Endothelial cell of umbilical vein (primary cell): ENCODE data around the gene RPS18. TPM values are rescaled to one million over a fixed set of nuclear protein-coding genes. Genes with fewer than 3 reads are reported as not detected.

ENCODE experiments used
- BruUV-seq: library from RNA; stranded (reverse); fragments of 400-500 nt; replicated peaks from 2 replicates; lab custom pipeline; 2021; lab: Mats Ljungman, UMichigan
- CTCF ChIA-PET: fragments of 300-600, 350-600 bp; sonication (Branson Sonifier 250); formaldehyde crosslinking; loops from one replicate; lab custom pipeline; 2021; ENCODE audit warnings: antibody characterized with exemption, inconsistent platforms; lab: Charles Lee
- POLR2A ChIA-PET: fragments of 300-600, 350-600 bp; sonication (Branson Sonifier 250); formaldehyde crosslinking; loops from one replicate; lab custom pipeline; 2021; ENCODE audit warnings: antibody characterized with exemption, inconsistent platforms; lab: Charles Lee
- DNase-seq: peaks from one replicate; pipeline ENCODE4 v3.0.0-alpha.2; 2011; ENCODE audit warnings: low read depth, low spot score
- FAIRE-seq: peaks from 2 replicates; lab custom pipeline; 2011; peaks lifted over from hg19 to GRCh38; lab: Jason Lieb, UNC
- H2AFZ ChIP-seq: 2 replicates; pipeline ENCODE4 v1.6.0; 2012; ENCODE audit warnings: low read depth, low read length, control low read depth, inconsistent platforms
- H3K27ac ChIP-seq: 2 replicates; pipeline ENCODE4 v1.5.1; 2011; ENCODE audit warnings: low read depth, mild to moderate bottlenecking, control low read depth, low read length, moderate library complexity; ENCODE audit not compliant: insufficient read depth
- H3K27me3 ChIP-seq, 2 experiments: 2 replicates each; pipeline versions ENCODE4 v1.6.0 to v1.6.1; 2011; ENCODE audit warnings: low read length in 2 of 2, mixed read lengths in 1 of 2; ENCODE audit not compliant: control insufficient read depth in 2 of 2, insufficient read depth in 2 of 2
- H3K36me3 ChIP-seq, 2 experiments: 2 replicates in 1 of 2; 3 replicates in 1 of 2; pipeline ENCODE4 v1.5.1; 2011; ENCODE audit warnings: low read length in 2 of 2, mild to moderate bottlenecking in 1 of 2, moderate library complexity in 1 of 2; ENCODE audit not compliant: control insufficient read depth in 2 of 2, insufficient read depth in 2 of 2; ENCODE audit errors: extremely low read depth in 1 of 2
- H3K4me1 ChIP-seq: 3 replicates; pipeline ENCODE4 v1.5.1; 2011; ENCODE audit warnings: mild to moderate bottlenecking, low read length; ENCODE audit not compliant: control insufficient read depth, insufficient read depth; ENCODE audit errors: extremely low read depth
- H3K4me2 ChIP-seq: 2 replicates; pipeline ENCODE4 v1.6.1; 2011; ENCODE audit warnings: low read length, control low read depth, mixed read lengths; ENCODE audit not compliant: insufficient read depth
- H3K4me3 ChIP-seq, 3 experiments: fragments of 200-600 bp in 1 of 3; sonication (generic), shearing (Covaris generic) in 1 of 3; replicated peaks in 1 of 3; 2 replicates each; pipeline ENCODE4 v1.5.1; 2011 to 2016; ENCODE audit warnings: control low read depth in 3 of 3, low read length in 3 of 3, mild to moderate bottlenecking in 2 of 3, inconsistent platforms in 1 of 3, low read depth in 1 of 3, moderate library complexity in 1 of 3; ENCODE audit not compliant: insufficient read depth in 1 of 3
- H3K79me2 ChIP-seq: 2 replicates; pipeline ENCODE4 v1.6.0; 2012; ENCODE audit warnings: low read length, inconsistent platforms; ENCODE audit not compliant: control insufficient read depth, insufficient read depth
- H3K9ac ChIP-seq: replicated peaks from 2 replicates; pipeline ENCODE3; 2011; ENCODE audit warnings: low read length, control low read depth; ENCODE audit not compliant: insufficient read depth; ENCODE audit errors: extremely low read depth
- H3K9me1 ChIP-seq: replicated peaks from 3 replicates; pipeline ENCODE4 v1.6.0; 2011; ENCODE audit warnings: mild to moderate bottlenecking, low read length; ENCODE audit not compliant: control insufficient read depth, insufficient read depth; ENCODE audit errors: extremely low read depth
- H3K9me3 ChIP-seq: replicated peaks from 2 replicates; pipeline ENCODE4 v1.5.1; 2012; ENCODE audit warnings: low read length, inconsistent platforms; ENCODE audit not compliant: control insufficient read depth, insufficient read depth
- H4K20me1 ChIP-seq: replicated peaks from 2 replicates; pipeline ENCODE3; 2011; ENCODE audit warnings: mild to moderate bottlenecking, low read length; ENCODE audit not compliant: control insufficient read depth, insufficient read depth; ENCODE audit errors: extremely low read depth
- EZH2 ChIP-seq: IDR thresholded peaks from 2 replicates; pipeline ENCODE4 v1.6.1; 2012; ENCODE audit warnings: borderline replicate concordance, low read depth, mild to moderate bottlenecking, moderate library complexity, low read length, inconsistent platforms; ENCODE audit not compliant: severe bottlenecking
- FOS ChIP-seq: IDR thresholded peaks from 2 replicates; pipeline ENCODE4 v1.6.1; 2011; ENCODE audit warnings: mild to moderate bottlenecking, low read length, moderate library complexity, borderline replicate concordance; ENCODE audit not compliant: insufficient read depth
- GATA2 ChIP-seq: IDR thresholded peaks from 2 replicates; pipeline ENCODE4 v1.7.0; 2011; ENCODE audit warnings: low read depth, mild to moderate bottlenecking, moderate library complexity, mixed read lengths, low read length; ENCODE audit not compliant: insufficient read length, insufficient read depth
- JUN ChIP-seq: IDR thresholded peaks from 2 replicates; pipeline ENCODE4 v1.6.1; 2011; ENCODE audit warnings: borderline replicate concordance, low read depth; ENCODE audit not compliant: insufficient read length, insufficient read depth
- MYC ChIP-seq: IDR thresholded peaks from one replicate; pipeline ENCODE4 v1.6.1; 2011; ENCODE audit warnings: mild to moderate bottlenecking, low read depth, low read length
- POLR2A ChIP-seq: IDR thresholded peaks from 2 replicates; pipeline ENCODE4 v1.6.1; 2012; ENCODE audit warnings: low read depth, mild to moderate bottlenecking, control low read depth, low read length
- POLR2AphosphoS5 ChIP-seq: IDR thresholded peaks from 2 replicates; pipeline ENCODE4 v1.6.1; 2012; ENCODE audit warnings: low read depth, mild to moderate bottlenecking, control low read depth, low read length, moderate library complexity; ENCODE audit not compliant: insufficient read depth
- dilution Hi-C: fragments of 300-500 bp; cut with MboI; formaldehyde crosslinking; loops from one replicate; pipeline ENCODE4 v1.15.0; 2019; ENCODE audit warnings: low sequenced_read_pairs; ENCODE audit not compliant: extremely low pct_ligation_motif_present
- intact Hi-C: fragments of 100-400 bp; cut with micrococcal nuclease; formaldehyde crosslinking; loops from one replicate; pipeline ENCODE4 v1.10.0; 2022
- polyA plus RNA-seq, 4 experiments: library from polyadenylated mRNA; depleted of rRNA in 3 of 4; stranded (reverse) in 3 of 4; unstranded in 1 of 4; fragments of >200 nt; gene quantifications; 2 replicates each; pipeline versions ENCODE4 v1.2.1 to v1.2.3, GENCODE V29; 2011 to 2012; ENCODE audit warnings: missing spikeins in 1 of 4
- total RNA-seq: library from RNA; stranded (reverse); gene quantifications from 2 replicates; pipeline ENCODE4 v1.2.3, GENCODE V29; 2021
- TF ChIP-seq, protein P1 (sequence below), 2 donors: IDR thresholded peaks; 1 replicate in 1 of 2; 2 replicates in 1 of 2; pipeline ENCODE4 v1.5.1; 2011; ENCODE audit warnings: low read length in 2 of 2, mild to moderate bottlenecking in 2 of 2, moderate library complexity in 2 of 2, control low read depth in 1 of 2, inconsistent platforms in 1 of 2, low read depth in 1 of 2; ENCODE audit not compliant: insufficient read depth in 1 of 2; ENCODE audit errors: extremely low read depth in 1 of 2
- TF ChIP-seq, protein P2 (sequence below): IDR thresholded peaks from 2 replicates; pipeline ENCODE4 v1.6.1; 2011; ENCODE audit not compliant: insufficient read depth, insufficient read length

RPS18 gene
- total and polyA plus RNA-seq, 2 donors (not counting 3 experiments of a cell fraction or from before 2014, with no cell fraction given) = 2,336 to 5,541 TPM

DNA sequence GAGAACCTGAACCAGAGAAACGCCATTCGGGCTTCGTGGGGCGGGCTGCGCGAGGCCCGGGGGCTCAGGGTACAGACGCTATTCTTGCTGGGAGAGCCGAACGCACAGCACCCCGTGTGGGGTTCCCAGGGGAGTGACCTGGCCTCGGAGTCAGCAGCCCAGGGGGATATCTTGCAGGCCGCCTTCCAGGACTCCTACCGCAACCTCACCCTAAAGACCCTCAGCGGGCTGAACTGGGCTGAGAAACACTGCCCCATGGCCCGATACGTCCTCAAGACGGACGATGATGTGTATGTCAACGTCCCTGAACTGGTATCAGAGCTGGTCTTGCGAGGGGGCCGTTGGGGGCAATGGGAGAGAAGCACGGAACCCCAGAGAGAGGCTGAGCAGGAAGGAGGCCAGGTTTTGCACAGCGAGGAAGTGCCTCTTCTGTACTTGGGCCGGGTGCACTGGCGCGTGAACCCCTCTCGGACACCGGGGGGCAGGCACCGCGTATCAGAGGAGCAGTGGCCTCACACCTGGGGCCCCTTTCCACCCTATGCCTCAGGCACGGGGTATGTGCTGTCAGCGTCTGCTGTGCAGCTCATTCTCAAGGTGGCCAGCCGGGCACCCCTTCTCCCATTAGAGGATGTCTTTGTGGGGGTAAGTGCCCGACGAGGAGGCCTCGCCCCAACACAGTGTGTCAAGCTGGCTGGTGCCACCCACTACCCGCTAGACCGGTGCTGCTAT is 6.0 kb downstream of the RPS18 start:
- dilution Hi-C loops = no loop called here
- peaks cover 8 to 39% of the 10 kb centered on the region in 2 experiments for H3K36me3 ChIP-seq

DNA sequence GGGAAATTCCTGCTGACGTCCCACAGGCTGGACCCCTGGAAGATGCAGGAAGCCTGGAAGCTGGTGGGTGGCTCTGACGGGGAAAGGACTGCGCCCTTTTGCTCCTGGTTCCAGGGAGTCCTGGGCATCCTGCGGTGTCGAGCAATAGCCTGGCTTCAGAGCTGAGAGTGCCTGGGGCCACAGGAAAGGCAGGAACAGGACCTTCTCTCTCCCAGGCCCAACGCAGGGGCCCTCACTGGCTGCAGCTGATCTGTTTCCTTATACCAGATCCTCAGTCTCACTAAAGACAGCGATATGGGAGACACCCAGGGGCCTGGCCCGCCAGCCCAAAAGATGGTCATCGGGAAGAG is 6.5 kb downstream of the RPS18 start:
- no peaks in the 10 kb centered on the region for H3K27me3 ChIP-seq
- peaks cover 25% of the 10 kb centered on the region for H3K79me2 ChIP-seq
- no peak overlapping the region for H3K9ac ChIP-seq
- H3K4me1 ChIP-seq = peaks cover 34% of the 10 kb centered on the region
- intact Hi-C loops = no loop called here
- no peaks in the 10 kb centered on the region for H3K9me3 ChIP-seq
- no peak for TF ChIP-seq GATA2
- no peak for TF ChIP-seq POLR2A
- no peak for TF ChIP-seq FOS
- TF ChIP-seq, protein P1, sequence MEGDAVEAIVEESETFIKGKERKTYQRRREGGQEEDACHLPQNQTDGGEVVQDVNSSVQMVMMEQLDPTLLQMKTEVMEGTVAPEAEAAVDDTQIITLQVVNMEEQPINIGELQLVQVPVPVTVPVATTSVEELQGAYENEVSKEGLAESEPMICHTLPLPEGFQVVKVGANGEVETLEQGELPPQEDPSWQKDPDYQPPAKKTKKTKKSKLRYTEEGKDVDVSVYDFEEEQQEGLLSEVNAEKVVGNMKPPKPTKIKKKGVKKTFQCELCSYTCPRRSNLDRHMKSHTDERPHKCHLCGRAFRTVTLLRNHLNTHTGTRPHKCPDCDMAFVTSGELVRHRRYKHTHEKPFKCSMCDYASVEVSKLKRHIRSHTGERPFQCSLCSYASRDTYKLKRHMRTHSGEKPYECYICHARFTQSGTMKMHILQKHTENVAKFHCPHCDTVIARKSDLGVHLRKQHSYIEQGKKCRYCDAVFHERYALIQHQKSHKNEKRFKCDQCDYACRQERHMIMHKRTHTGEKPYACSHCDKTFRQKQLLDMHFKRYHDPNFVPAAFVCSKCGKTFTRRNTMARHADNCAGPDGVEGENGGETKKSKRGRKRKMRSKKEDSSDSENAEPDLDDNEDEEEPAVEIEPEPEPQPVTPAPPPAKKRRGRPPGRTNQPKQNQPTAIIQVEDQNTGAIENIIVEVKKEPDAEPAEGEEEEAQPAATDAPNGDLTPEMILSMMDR (IDR thresholded peaks at IDR 0.05; ENCODE audit: extremely low read depth in 1 of 2, insufficient read depth in 1 of 2, low read depth in 1 of 2, low read length in 2 of 2) = no peak
- no peak for TF ChIP-seq MYC
- TF ChIP-seq JUN = no peak
- TF ChIP-seq, protein P2, sequence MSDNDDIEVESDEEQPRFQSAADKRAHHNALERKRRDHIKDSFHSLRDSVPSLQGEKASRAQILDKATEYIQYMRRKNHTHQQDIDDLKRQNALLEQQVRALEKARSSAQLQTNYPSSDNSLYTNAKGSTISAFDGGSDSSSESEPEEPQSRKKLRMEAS = no peak
- no peak for TF ChIP-seq EZH2
- no peak for TF ChIP-seq POLR2AphosphoS5
- DNase-seq = no peak
- H3K27ac ChIP-seq = no peak overlapping the region
- POLR2A ChIA-PET = interaction anchor here (2.3 kb wide), 1 partner anchor 21 kb away, joined by 8 read pairs; no protein-coding TSS in a partner anchor
- H4K20me1 ChIP-seq = no peaks in the 10 kb centered on the region
- dilution Hi-C loops = no loop called here
- no peaks in the 10 kb centered on the region for H3K9me1 ChIP-seq
- H3K4me2 ChIP-seq = no peak overlapping the region
- FAIRE-seq = no peak
- CTCF ChIA-PET = interaction anchor here (0.5 to 4.0 kb wide), 8 partner anchors 11 to 147 kb away, joined by 3 to 39 read pairs (median 4); partner anchors contain the start of genes PFDN6, RGL2, TAPBP and WDR46
- peaks cover 6 to 39% of the 10 kb centered on the region in 2 experiments for H3K36me3 ChIP-seq
- BruUV-seq = no TSS peak
- no peak overlapping the region for H2AFZ ChIP-seq
- H3K4me3 ChIP-seq = no peak overlapping the region

More for the DNA sequence above, 6.0 kb downstream of the RPS18 start:
- TF ChIP-seq POLR2AphosphoS5 = no peak
- TF ChIP-seq EZH2 = no peak
- TF ChIP-seq MYC = no peak
- TF ChIP-seq FOS = no peak
- no peak for TF ChIP-seq JUN
- TF ChIP-seq, protein P2 = no peak
- Histone ChIP-seq H3K9me1 (no peaks in the 10 kb centered on the region), H3K27ac (no peak overlapping the region), H3K4me3 (peak overlapping the region in 1 of 3 experiments; percentile 53), H3K4me2 (peak overlapping the region; percentile 32), H3K9ac (no peak overlapping the region), H3K27me3 (no peaks in the 10 kb centered on the region), H2AFZ (no peak overlapping the region), H3K79me2 (peaks cover 30% of the 10 kb centered on the region), H3K4me1 (peaks cover 39% of the 10 kb centered on the region), H4K20me1 (peaks cover 1% of the 10 kb centered on the region), H3K9me3 (no peaks in the 10 kb centered on the region)
- ChIA-PET POLR2A (interaction anchor here (1.0 to 2.3 kb wide), 3 partner anchors 20 to 306 kb away, joined by 4 to 8 read pairs (median 5); no protein-coding TSS in a partner anchor), CTCF (interaction anchor here (0.5 to 4.0 kb wide), 18 partner anchors 10 to 148 kb away, joined by 3 to 39 read pairs (median 4); partner anchors contain the start of genes PFDN6, RGL2, TAPBP and WDR46)
- intact Hi-C loops = loop anchor here (2.0 kb wide), 1 partner anchor 35 kb away; no protein-coding TSS in a partner anchor
- no TSS peak for BruUV-seq
- FAIRE-seq (peak; percentile 12), DNase-seq (no peak)
